T-cell (primary cell): ENCODE results near the gene ADAM10. TPM values are rescaled to one million over a fixed set of nuclear protein-coding genes. Genes with fewer than 3 reads are reported as not detected.
A peak's percentile ranks its signal among the peaks of the same experiment; 100 is the strongest.

Experiments
- ATAC-seq, 4 experiments: fragments of 200-7000 bp in 3 of 4; fragments of 150-1000 bp in 1 of 4; cut with Tn5 transposase; replicated peaks in 1 of 4; 1 replicate in 3 of 4; 2 replicates in 1 of 4; pipeline ENCODE4 v1.10.0; 2021; ENCODE audit warnings: moderate library complexity in 3 of 4, mild to moderate bottlenecking in 2 of 4, moderate number of reproducible peaks in 1 of 4
- CTCF ChIA-PET, 2 donors: fragments of 300-600 bp; sonication (Branson Sonifier 250); formaldehyde crosslinking; loops; one replicate each; lab custom pipeline; 2022; ENCODE audit warnings: antibody characterized with exemption in 2 of 2; lab: Charles Lee
- POLR2A ChIA-PET, 2 donors: fragments of 300-600 bp; sonication (Branson Sonifier 250); formaldehyde crosslinking; loops; one replicate each; lab custom pipeline; 2022; ENCODE audit warnings: antibody characterized with exemption in 2 of 2; lab: Charles Lee
- DNase-seq, 35 experiments: peaks; one replicate each; pipeline versions ENCODE4 v3.0.0 to v3.0.0-alpha.2; 2013 to 2023
- H3K27ac ChIP-seq: one replicate; pipeline ENCODE4 v1.5.1; 2013; ENCODE audit warnings: low read length
- H3K27me3 ChIP-seq, 2 experiments: replicated peaks in 1 of 2; 1 replicate in 1 of 2; 2 replicates in 1 of 2; pipeline versions ENCODE4 v1.6.1 to v1.7.0; 2013; ENCODE audit warnings: low read length in 1 of 2, mixed read lengths in 1 of 2; ENCODE audit not compliant: control insufficient read depth in 2 of 2, insufficient read depth in 2 of 2; ENCODE audit errors: extremely low read depth in 1 of 2
- H3K36me3 ChIP-seq, 2 donors: 1 replicate in 1 of 2; 2 replicates in 1 of 2; pipeline versions ENCODE4 v1.6.1 to v1.7.0; 2013; ENCODE audit warnings: low read length in 1 of 2; ENCODE audit not compliant: control insufficient read depth in 2 of 2, insufficient read depth in 1 of 2; ENCODE audit errors: extremely low read depth in 1 of 2
- H3K4me1 ChIP-seq, 2 experiments: 1 replicate in 1 of 2; 2 replicates in 1 of 2; pipeline versions ENCODE4 v1.6.1 to v1.7.0; 2013; ENCODE audit warnings: low read length in 2 of 2, mixed read lengths in 1 of 2; ENCODE audit not compliant: insufficient read depth in 2 of 2, control insufficient read depth in 1 of 2; ENCODE audit errors: extremely low read depth in 1 of 2
- H3K4me3 ChIP-seq, 2 donors: 1 replicate in 1 of 2; 2 replicates in 1 of 2; pipeline versions ENCODE4 v1.5.1 to v1.7.0; 2013; ENCODE audit warnings: mild to moderate bottlenecking in 2 of 2, low read length in 1 of 2, moderate library complexity in 1 of 2; ENCODE audit not compliant: control insufficient read depth in 1 of 2; ENCODE audit errors: extremely low read depth in 1 of 2
- H3K9me3 ChIP-seq: 2 replicates; pipeline ENCODE4 v1.7.0; 2013
- H3K27ac Mint-ChIP-seq, 2 donors: one replicate each; pipeline ENCODE4 v1.8.0; 2020 to 2021; ENCODE audit warnings: mild to moderate bottlenecking in 2 of 2, mixed read lengths in 2 of 2
- H3K27me3 Mint-ChIP-seq, 2 donors: one replicate each; pipeline ENCODE4 v1.8.0; 2021 to 2022; ENCODE audit warnings: mixed read lengths in 2 of 2
- H3K36me3 Mint-ChIP-seq: one replicate; pipeline ENCODE4 v1.8.0; 2021; ENCODE audit warnings: mixed read lengths
- H3K4me1 Mint-ChIP-seq, 3 donors: one replicate each; pipeline ENCODE4 v1.8.0; 2020 to 2022; ENCODE audit warnings: mixed read lengths in 3 of 3, mild to moderate bottlenecking in 1 of 3
- H3K4me3 Mint-ChIP-seq, 3 donors: one replicate each; pipeline ENCODE4 v1.8.0; 2020 to 2022; ENCODE audit warnings: mild to moderate bottlenecking in 3 of 3, mixed read lengths in 3 of 3, moderate library complexity in 3 of 3
- H3K9me3 Mint-ChIP-seq, 3 donors: one replicate each; pipeline ENCODE4 v1.8.0; 2020 to 2022; ENCODE audit warnings: mixed read lengths in 3 of 3
- WGBS: methylation state at CpG from one replicate; pipeline ENCODE4 v1.1.5; 2013; ENCODE audit warnings: missing lambda C conversion rate; ENCODE audit not compliant: insufficient coverage; 5-methylcytosine and 5-hydroxymethylcytosine counted together
- total RNA-seq, 35 experiments: library from RNA in 6 of 35; stranded (reverse) in 6 of 35; fragments of 120-200 nt in 1 of 35; gene quantifications; one replicate each; pipeline versions ENCODE4 v1.2.1 to v1.2.4 and lab custom pipeline; 2013 to 2026

Gene ADAM10
- total RNA-seq, 5 donors from 2014 or later (not counting 1 experiment from before 2014, with no cell fraction given), result 99.5 to 146 (median 113) TPM

GRCh38 chr15:58641660-58642059 is 107.8 kb downstream of the ADAM10 start:
- Mint-ChIP-seq H3K9me3 (peaks cover 0 to 1% (median 0%) of the 10 kb centered on the region in 3 donors), H3K4me1 (peaks cover 5 to 15% (median 13%) of the 10 kb centered on the region in 3 donors), H3K27me3 (no peaks in the 10 kb centered on the region), H3K27ac (peak overlapping the region in 1 of 2 donors; percentile 50), H3K36me3 (peaks cover 60% of the 10 kb centered on the region), H3K4me3 (no peak overlapping the region)
- H3K4me3 ChIP-seq, result no peak overlapping the region
- H3K9me3 ChIP-seq, result no peaks in the 10 kb centered on the region
- no peak overlapping the region for H3K27ac ChIP-seq
- peaks cover 0 to 32% of the 10 kb centered on the region in 2 donors for H3K36me3 ChIP-seq
- no peaks in the 10 kb centered on the region for H3K4me1 ChIP-seq
- WGBS, result 100% methylated on average over 1 of the region's 4 CpGs
- ATAC-seq (no peak), DNase-seq (no peak)
- ChIA-PET POLR2A (no interaction called here), CTCF (no interaction called here)
- H3K27me3 ChIP-seq, result no peaks in the 10 kb centered on the region

DNA sequence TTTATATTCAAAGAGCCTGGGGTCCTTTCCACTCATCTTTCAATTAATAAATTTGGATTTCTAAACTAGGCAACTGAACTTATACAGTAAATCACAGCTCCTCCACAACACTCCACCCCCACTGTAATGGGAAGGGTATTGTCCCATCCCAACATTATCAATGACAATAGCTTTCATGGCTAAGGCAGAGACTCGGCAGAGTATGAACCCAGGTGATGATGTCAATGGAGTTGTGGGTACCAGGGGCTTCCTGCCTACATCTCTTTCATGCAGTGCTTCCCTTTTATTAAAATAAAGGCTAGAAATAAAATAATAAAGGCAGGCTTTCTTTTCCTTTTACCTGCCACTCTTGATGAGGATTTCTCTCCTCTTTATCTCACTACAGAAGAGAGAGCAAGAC is 109.5 kb downstream of the ADAM10 start:
- H3K4me1 ChIP-seq, result no peaks in the 10 kb centered on the region
- ChIA-PET POLR2A (no interaction called here), CTCF (interaction anchor here in 1 of 2 donors (0.6 to 1.4 kb wide), 2 partner anchors 50 to 123 kb away, joined by 3 to 4 read pairs; no protein-coding TSS in a partner anchor)
- Mint-ChIP-seq H3K4me1 (peaks cover 5 to 15% (median 13%) of the 10 kb centered on the region in 3 donors), H3K27me3 (no peaks in the 10 kb centered on the region), H3K27ac (peak overlapping the region; percentile 74 to 81), H3K9me3 (peaks cover 0 to 1% (median 0%) of the 10 kb centered on the region in 3 donors), H3K36me3 (peaks cover 57% of the 10 kb centered on the region), H3K4me3 (no peak overlapping the region)
- ATAC-seq, result no peak
- H3K9me3 ChIP-seq, result no peaks in the 10 kb centered on the region
- H3K4me3 ChIP-seq, result no peak overlapping the region
- no peak overlapping the region for H3K27ac ChIP-seq
- DNase-seq, result no peak
- WGBS, result no CpG with 5 or more reads among the region's 1 CpG
- no peaks in the 10 kb centered on the region for H3K27me3 ChIP-seq
- peaks cover 0 to 27% of the 10 kb centered on the region in 2 donors for H3K36me3 ChIP-seq

- Mint-ChIP-seq H3K27ac (peak overlapping the region; percentile 71 to 86), H3K36me3 (peaks cover 53% of the 10 kb centered on the region), H3K4me1 (peaks cover 5 to 16% (median 15%) of the 10 kb centered on the region in 3 donors), H3K9me3 (peaks cover 0 to 1% (median 0%) of the 10 kb centered on the region in 3 donors), H3K4me3 (no peak overlapping the region), H3K27me3 (no peaks in the 10 kb centered on the region)
- ATAC-seq, result no peak
- no peak overlapping the region for H3K27ac ChIP-seq
- POLR2A ChIA-PET, result interaction anchor here in 1 of 2 donors (0.6 kb wide), 1 partner anchor 52 kb away, joined by 6 read pairs; no protein-coding TSS in a partner anchor
- CTCF ChIA-PET, result interaction anchor here in 1 of 2 donors (0.6 to 1.4 kb wide), 3 partner anchors 49 to 568 kb away, joined by 3 to 4 read pairs (median 3); no protein-coding TSS in a partner anchor
- H3K4me1 ChIP-seq, result no peaks in the 10 kb centered on the region
- H3K36me3 ChIP-seq, result peaks cover 0 to 27% of the 10 kb centered on the region in 2 donors
- no CpG with 5 or more reads among the region's 2 CpGs for WGBS
- no peaks in the 10 kb centered on the region for H3K27me3 ChIP-seq
- H3K9me3 ChIP-seq, result no peaks in the 10 kb centered on the region
- DNase-seq, result no peak
- no peak overlapping the region for H3K4me3 ChIP-seq
These were observed 110.3 kb downstream of the ADAM10 start for GRCh38 chr15:58639002-58639756.

GRCh38 chr15:58632789-58633188 is 116.7 kb downstream of the ADAM10 start:
- ChIA-PET POLR2A (no interaction called here), CTCF (no interaction called here)
- Histone ChIP-seq H3K4me1 (peaks cover 0 to 15% of the 10 kb centered on the region in 2 experiments), H3K4me3 (no peak overlapping the region), H3K9me3 (no peaks in the 10 kb centered on the region), H3K27ac (no peak overlapping the region), H3K36me3 (peaks cover 0 to 5% of the 10 kb centered on the region in 2 donors), H3K27me3 (no peaks in the 10 kb centered on the region)
- peaks cover 32% of the 10 kb centered on the region for H3K36me3 Mint-ChIP-seq
- no peaks in the 10 kb centered on the region for H3K9me3 Mint-ChIP-seq
- peaks cover 42 to 43% (median 42%) of the 10 kb centered on the region in 3 donors for H3K4me1 Mint-ChIP-seq
- no peak overlapping the region for H3K4me3 Mint-ChIP-seq
- H3K27ac Mint-ChIP-seq, result peak overlapping the region in 1 of 2 donors; percentile 39
- DNase-seq (no peak), ATAC-seq (no peak)
- no CpG with 5 or more reads among the region's 2 CpGs for WGBS
- no peaks in the 10 kb centered on the region for H3K27me3 Mint-ChIP-seq

- Histone ChIP-seq H3K27ac (peak overlapping the region; percentile 6), H3K4me1 (peaks cover 0 to 25% of the 10 kb centered on the region in 2 experiments), H3K36me3 (peaks cover 0 to 2% of the 10 kb centered on the region in 2 donors), H3K9me3 (no peaks in the 10 kb centered on the region), H3K4me3 (no peak overlapping the region), H3K27me3 (no peaks in the 10 kb centered on the region)
- ATAC-seq, result no peak
- POLR2A ChIA-PET, result no interaction called here
- CTCF ChIA-PET, result no interaction called here
- peaks cover 33% of the 10 kb centered on the region for H3K36me3 Mint-ChIP-seq
- no peak overlapping the region for H3K4me3 Mint-ChIP-seq
- DNase-seq, result no peak
- no peaks in the 10 kb centered on the region for H3K27me3 Mint-ChIP-seq
- WGBS, result no CpG with 5 or more reads among the region's 2 CpGs
- H3K4me1 Mint-ChIP-seq, result peaks cover 52 to 56% (median 55%) of the 10 kb centered on the region in 3 donors
- H3K9me3 Mint-ChIP-seq, result no peaks in the 10 kb centered on the region
- H3K27ac Mint-ChIP-seq, result peak overlapping the region; percentile 83 to 99
These were observed 118.2 kb downstream of the ADAM10 start for GRCh38 chr15:58631319-58631718.

GRCh38 chr15:58629625-58630024 is 119.9 kb downstream of the ADAM10 start:
- peaks cover 45% of the 10 kb centered on the region for H3K36me3 Mint-ChIP-seq

More at GRCh38 chr15:58629625-58630024, 119.9 kb downstream of the ADAM10 start:
- no peaks in the 10 kb centered on the region for H3K9me3 ChIP-seq
- no peak overlapping the region for H3K4me3 ChIP-seq
- peaks cover under 1 to 25% of the 10 kb centered on the region in 2 experiments for H3K4me1 ChIP-seq
- WGBS, result 100% methylated on average over 1 of the region's 6 CpGs
- Mint-ChIP-seq H3K4me1 (peaks cover 52 to 65% (median 64%) of the 10 kb centered on the region in 3 donors), H3K4me3 (no peak overlapping the region), H3K27ac (peak overlapping the region; percentile 98 to 99), H3K9me3 (no peaks in the 10 kb centered on the region), H3K27me3 (no peaks in the 10 kb centered on the region)
- no peaks in the 10 kb centered on the region for H3K27me3 ChIP-seq
- CTCF ChIA-PET, result interaction anchor here in 1 of 2 donors (1.0 kb wide), 1 partner anchor 141 kb away, joined by 3 read pairs; the partner anchor contains the start of gene MINDY2
- H3K27ac ChIP-seq, result no peak overlapping the region
- POLR2A ChIA-PET, result no interaction called here
- peaks cover 0 to 2% of the 10 kb centered on the region in 2 donors for H3K36me3 ChIP-seq
- DNase-seq, result no peak
- no peak for ATAC-seq
